ENCODE measurements around the gene UBQLN1.
A peak's percentile ranks its signal among the peaks of the same experiment; 100 is the strongest.
"Not testable (repeated sequence)": the region's sequence is repeated elsewhere in the genome, so short reads cannot be mapped to it uniquely, and the experiment has no call there.

The UBQLN1 gene

GRCh38 chr9:83707768-83708514 is at the start of gene UBQLN1:
Gene UBQLN1, minus strand, starts transcription at chr9:83707958. Its CDS starts 279 bp downstream, at chr9:83707679.
- peak; percentile 92 for DNase-seq

DNA sequence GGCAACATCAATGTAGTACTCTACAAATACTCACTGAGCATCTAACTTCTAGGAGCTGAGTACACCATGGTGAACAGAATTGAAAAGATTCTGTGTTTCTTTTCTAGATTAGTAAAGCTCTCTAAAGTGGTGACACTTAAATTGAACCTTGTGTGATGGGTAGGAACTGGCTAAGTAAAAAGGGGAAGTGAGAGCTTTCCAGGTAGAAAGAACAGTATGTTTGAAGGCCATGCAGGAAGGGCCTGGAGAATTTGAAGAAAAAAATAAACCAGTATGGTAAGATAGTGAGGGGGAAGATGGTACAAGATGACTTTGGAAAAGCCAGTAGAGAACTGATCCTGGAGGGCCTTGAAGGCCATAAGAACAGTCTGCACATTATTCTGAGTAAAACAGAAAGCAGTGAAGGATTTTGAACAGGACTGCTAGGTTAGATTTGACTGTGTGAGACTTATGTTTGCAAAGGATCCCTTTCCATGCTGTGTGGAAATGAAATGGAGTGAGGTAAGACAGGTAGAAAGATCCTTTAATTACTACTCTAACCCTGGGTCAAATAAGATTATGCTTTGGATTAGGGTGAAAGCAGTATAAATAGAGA is 46.7 kb upstream of the UBQLN1 start:
- DNase-seq: no peak

DNA sequence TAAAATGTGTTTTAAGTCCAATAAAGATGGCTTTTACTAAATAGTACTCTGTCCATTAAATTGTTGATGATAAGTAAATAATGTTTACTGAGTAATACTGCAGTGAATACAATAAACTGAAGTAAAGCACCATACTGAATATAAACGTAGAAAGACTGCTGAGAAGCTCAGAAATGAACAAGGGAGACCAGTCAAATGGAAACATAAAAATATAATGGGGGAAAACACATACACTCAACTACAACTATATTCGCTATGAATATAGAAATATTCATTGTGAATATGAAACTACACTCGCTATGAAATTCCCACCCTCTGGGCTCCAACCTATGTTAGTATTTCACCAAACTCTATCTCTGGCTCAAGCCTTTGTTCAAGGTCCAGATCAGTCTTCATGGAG is 41.9 kb upstream of the UBQLN1 start:
- no peak for DNase-seq

GRCh38 chr9:83744206-83744605 is 36.4 kb upstream of the UBQLN1 start:
- DNase-seq: no peak

DNA sequence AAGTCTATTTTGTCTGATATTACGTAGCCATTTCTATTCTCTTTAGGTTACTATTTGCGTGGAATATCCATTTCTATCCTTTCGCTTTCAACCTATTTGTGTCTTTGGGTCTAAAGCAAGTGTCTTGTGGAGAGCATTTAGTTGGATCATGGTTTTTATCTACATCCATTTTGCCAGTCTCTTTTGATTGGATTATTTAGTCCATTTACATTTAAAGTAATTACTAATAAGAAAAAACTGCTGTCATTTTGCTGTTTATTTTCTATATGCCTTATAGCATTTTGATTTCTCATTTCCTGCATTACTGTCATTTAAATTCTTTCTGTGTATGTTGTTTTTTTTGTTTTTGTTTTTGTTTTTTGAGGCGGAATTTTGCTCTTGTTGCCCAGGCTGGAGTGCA is 26.0 kb upstream of the UBQLN1 start:
- no peak for DNase-seq

- DNase-seq: not testable (repeated sequence)
These were observed 21.0 kb upstream of the UBQLN1 start for GRCh38 chr9:83728591-83729368.

- DNase-seq: no peak
These were observed 16.7 kb upstream of the UBQLN1 start for GRCh38 chr9:83724436-83724835.

- DNase-seq: no peak
These were observed 15.2 kb upstream of the UBQLN1 start for GRCh38 chr9:83722726-83723495.

- DNase-seq: no peak
These were observed 13.8 kb upstream of the UBQLN1 start for GRCh38 chr9:83721509-83721908.

DNA sequence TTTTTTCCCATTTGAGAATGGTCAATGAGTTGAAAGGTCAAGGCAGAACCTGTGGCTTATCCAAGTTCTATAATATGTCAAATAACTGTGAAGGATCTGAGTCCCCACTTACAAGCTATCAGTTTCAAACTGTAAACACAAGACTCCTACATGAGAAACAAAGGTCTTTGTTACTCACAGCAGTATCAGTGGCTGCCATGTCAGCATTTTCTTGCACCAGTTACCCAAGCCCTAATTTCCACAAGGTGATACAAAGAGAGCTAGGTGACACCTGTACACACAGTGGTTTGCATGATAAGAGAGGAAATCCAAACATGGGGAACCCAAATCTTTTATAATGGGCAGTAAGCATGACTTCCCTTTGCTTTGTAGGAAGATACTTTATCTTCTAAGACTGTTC is 8.0 kb upstream of the UBQLN1 start:
- no peak for DNase-seq

DNA sequence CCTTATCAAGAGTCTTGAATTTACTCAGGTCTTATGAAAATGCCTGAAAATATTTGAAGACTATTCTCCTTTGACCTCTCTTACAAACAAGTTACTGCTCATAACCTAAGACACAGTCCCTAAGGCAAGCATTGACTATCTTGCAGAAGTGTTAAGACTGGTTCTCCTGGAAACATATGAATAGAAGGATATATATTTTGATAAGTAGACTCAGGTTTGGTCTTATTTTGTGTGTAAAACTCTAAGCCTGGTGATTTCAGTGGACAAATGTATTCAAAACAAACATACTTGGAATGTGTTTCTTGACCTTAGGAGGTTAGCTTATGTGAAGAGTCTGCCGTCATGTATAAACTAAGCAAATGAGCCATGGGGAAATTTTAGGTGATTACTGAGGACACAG is 7.5 kb upstream of the UBQLN1 start:
- no peak for DNase-seq

DNA sequence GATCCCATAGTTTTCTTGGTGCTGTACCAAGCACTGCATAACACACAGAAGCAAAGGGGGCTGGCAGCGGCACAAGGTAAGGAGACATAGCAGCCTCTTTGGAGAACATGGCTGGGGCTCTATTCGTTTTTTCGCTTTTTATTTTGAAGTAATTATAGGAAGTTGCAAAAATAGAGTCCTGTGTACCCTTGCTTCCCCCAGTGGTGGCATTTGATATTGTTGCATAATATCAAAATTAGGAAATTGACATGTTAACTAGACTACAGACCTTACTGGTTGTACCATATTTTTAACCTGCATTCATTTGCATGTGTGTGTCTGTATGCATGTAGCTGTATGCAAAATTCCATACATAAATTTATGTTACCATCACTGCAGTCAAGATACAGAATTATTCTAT is 6.6 kb upstream of the UBQLN1 start:
- no peak for DNase-seq

GRCh38 chr9:83708515-83709158 is 879 bp upstream of the UBQLN1 start:
- DNase-seq: peak; percentile 72

GRCh38 chr9:83707518-83707767 is 315 bp downstream of the UBQLN1 start:
- peak; percentile 90 for DNase-seq

- peak; percentile 90 for DNase-seq
These were observed 861 bp downstream of the UBQLN1 start for GRCh38 chr9:83706676-83707517.

DNA sequence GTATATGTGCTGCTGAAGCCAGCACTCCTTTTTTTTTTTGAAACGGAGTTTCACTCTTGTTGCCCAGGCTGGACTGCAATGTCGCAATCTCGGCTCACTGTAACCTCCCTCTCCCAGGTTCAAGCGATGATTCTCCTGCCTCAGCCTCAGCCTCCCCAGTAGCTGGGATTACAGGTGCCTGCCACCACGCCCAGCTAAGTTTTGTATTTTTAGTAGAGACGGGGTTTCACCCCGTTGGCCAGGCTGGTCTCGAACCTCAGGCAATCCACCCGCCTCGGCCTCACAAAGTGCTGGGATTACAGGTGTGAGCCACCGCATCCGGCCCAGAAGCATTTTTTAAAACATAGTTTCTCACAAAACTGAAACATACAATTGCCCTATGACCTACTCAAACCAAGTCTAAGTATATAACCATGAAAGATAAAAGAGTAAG is 2.5 kb downstream of the UBQLN1 start:
- not testable (repeated sequence) for DNase-seq

DNA sequence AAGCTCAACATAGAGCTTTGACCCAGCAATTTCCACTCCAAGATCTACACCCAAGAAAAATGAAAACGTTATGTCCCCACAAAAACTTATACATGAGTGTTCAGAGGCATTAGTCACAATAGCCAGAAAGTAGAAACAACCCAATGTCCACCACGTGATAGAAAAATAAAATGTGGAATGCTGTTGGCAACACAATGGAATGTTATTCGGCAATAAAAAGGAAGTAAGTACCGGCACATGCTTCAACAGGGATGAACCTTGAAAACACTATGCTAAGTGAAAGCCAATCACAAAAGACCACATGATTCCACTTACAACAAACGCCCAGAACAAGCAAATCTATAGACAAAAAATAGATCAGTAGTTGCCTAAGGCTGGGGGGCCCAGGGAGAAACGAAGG is 6.0 kb downstream of the UBQLN1 start:
- no peak for DNase-seq

- no peak for DNase-seq
These were observed 6.5 kb downstream of the UBQLN1 start for GRCh38 chr9:83701286-83701685.

GRCh38 chr9:83699615-83700014 is 8.1 kb downstream of the UBQLN1 start:
- no peak for DNase-seq

GRCh38 chr9:83698976-83699585 is 8.7 kb downstream of the UBQLN1 start:
- DNase-seq: no peak

GRCh38 chr9:83691492-83691891 is 16.3 kb downstream of the UBQLN1 start:
- no peak for DNase-seq

Data from islet precursor cell (in vitro differentiated cells).